GM19025 (cell line): Measurements from ENCODE around the gene ZNF804B.

ENCODE experiments used
- ATAC-seq: cut with Tn5 transposase; IDR thresholded peaks from one replicate; pipeline ENCODE4 v1.9.1; 2021; ENCODE audit warnings: mild to moderate bottlenecking, low read depth, moderate library complexity; ENCODE audit not compliant: unreplicated experiment

ZNF804B gene

GRCh38 chr7:88759230-88760135 lies at the start of gene ZNF804B:
TSS of gene ZNF804B (plus strand) at chr7:88759700. CDS start at chr7:88759977, 277 bp downstream.
- no peak for ATAC-seq

- no peak for ATAC-seq
Observed at GRCh38 chr7:88735920-88736319, 23.6 kb upstream of the ZNF804B start.

- no peak for ATAC-seq
Observed at GRCh38 chr7:88737632-88738031, 21.9 kb upstream of the ZNF804B start.

- ATAC-seq = no peak
Observed at GRCh38 chr7:88746126-88746525, 13.4 kb upstream of the ZNF804B start.

GRCh38 chr7:88756802-88757201 lies 2.7 kb upstream of the ZNF804B start:
- no peak for ATAC-seq

GRCh38 chr7:88757371-88757770 lies 2.1 kb upstream of the ZNF804B start:
- no peak for ATAC-seq

GRCh38 chr7:88758381-88759229 lies 895 bp upstream of the ZNF804B start:
- no peak for ATAC-seq

- ATAC-seq = no peak
Observed at GRCh38 chr7:88760136-88760515, 626 bp downstream of the ZNF804B start.

- ATAC-seq = no peak
Observed at GRCh38 chr7:88761779-88762178, 2.3 kb downstream of the ZNF804B start.

- ATAC-seq = no peak
Observed at GRCh38 chr7:88771417-88771816, 11.9 kb downstream of the ZNF804B start.

GRCh38 chr7:88772776-88773175 lies 13.3 kb downstream of the ZNF804B start:
- no peak for ATAC-seq

- no peak for ATAC-seq
Observed at GRCh38 chr7:88775838-88776237, 16.3 kb downstream of the ZNF804B start.

- no peak for ATAC-seq
Observed at GRCh38 chr7:88787777-88788176, 28.3 kb downstream of the ZNF804B start.

- ATAC-seq = no peak
Observed at GRCh38 chr7:88789480-88790064, 30.1 kb downstream of the ZNF804B start.

- ATAC-seq = no peak
Observed at GRCh38 chr7:88791891-88792290, 32.4 kb downstream of the ZNF804B start.

GRCh38 chr7:88792361-88792760 lies 32.9 kb downstream of the ZNF804B start:
- ATAC-seq = no peak

GRCh38 chr7:88795553-88795952 lies 36.1 kb downstream of the ZNF804B start, which contains the start of gene TEX47:
TSS of gene TEX47 (minus strand) at chr7:88795737. CDS start at chr7:88794942, 795 bp downstream.
- no peak for ATAC-seq

- ATAC-seq = no peak
Observed at GRCh38 chr7:88801046-88801445, 41.5 kb downstream of the ZNF804B start.

- no peak for ATAC-seq
Observed at GRCh38 chr7:88806280-88807037, 47.0 kb downstream of the ZNF804B start.

GRCh38 chr7:88818552-88818951 lies 59.1 kb downstream of the ZNF804B start:
- ATAC-seq = no peak
